Loucy (cell line): ENCODE results near the gene GPATCH2L.

Source experiments
- CTCF ChIP-seq: fragments of 200-600 bp; sonication (generic); conservative IDR thresholded peaks from 2 replicates; pipeline ENCODE4 v1.5.1; 2014; ENCODE audit warnings: mild to moderate bottlenecking, antibody characterized with exemption, low read length
- EZH2phosphoT487 ChIP-seq: fragments of 200-600 bp; IDR thresholded peaks from 2 replicates; pipeline ENCODE4 v1.6.1; 2018; ENCODE audit warnings: antibody characterized with exemption, mild to moderate bottlenecking, moderate library complexity, borderline replicate concordance

GRCh38 chr14:76260749-76261148 is 109.0 kb downstream of the GPATCH2L start:
- TF ChIP-seq CTCF, result no peak
- TF ChIP-seq EZH2phosphoT487, result no peak
